K562 treated with DMSO at 1 percent for 4 hours (cell line): ENCODE results near the gene WSCD2. TPM values are rescaled to one million over a fixed set of nuclear protein-coding genes. Genes with fewer than 3 reads are reported as not detected.

Source experiments
- total RNA-seq: library from RNA; unstranded; fragments of 300-600 nt; gene quantifications from 2 replicates; pipeline ENCODE4 v1.2.3, GENCODE V29; 2022; ENCODE audit not compliant: insufficient read depth

WSCD2 gene
- 14.1 and 19.3 TPM in 2 replicates for total RNA-seq

DNA sequence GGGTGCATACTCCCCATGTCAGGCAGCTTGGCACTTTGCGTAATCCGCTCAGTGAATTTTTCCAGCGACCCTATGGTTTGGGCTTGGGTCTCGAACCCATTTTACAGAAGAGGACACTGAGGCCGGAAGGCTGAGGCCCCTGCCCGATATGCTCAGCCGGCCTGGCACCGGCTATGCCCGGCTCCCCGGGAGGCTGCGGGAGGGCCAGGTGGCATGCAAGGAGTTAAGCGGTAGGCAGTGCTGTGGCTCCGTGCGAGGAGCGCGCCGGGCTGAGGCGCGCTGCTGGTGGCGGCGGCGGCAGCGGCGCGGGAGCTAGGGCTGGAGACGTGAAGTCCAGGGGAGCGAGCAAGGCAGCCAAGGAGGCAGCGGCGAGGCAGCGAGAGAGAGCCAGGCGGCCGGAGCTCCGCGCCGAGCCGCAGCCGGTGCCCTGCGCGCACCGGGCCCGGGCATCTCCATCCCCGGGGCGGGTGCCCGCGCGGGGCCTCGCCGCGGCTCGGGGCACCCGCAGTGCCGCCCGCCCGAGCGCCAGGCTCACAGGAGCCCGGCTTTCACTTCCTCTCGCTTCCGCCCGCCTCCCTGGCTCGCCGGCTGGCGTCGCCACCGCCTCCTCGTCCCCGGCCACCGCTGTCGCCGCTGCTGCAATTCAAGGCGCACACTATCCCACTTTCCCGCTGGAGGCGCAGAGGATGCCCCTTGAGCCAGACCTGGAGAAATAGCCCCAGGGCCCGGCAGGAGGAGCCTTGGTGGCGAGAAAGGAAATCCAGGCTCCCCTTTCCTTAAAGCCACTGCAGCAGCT is at the start of gene WSCD2:
WSCD2 (plus strand) TSS at position 272 of the 796 bp plus-strand sequence. CDS start 66,545 bp downstream, outside the sequence.

Other genes starting within 250 kb of the WSCD2 start
- not detected in 2 replicates for gene CMKLR1, start 210.0 kb downstream of the WSCD2 start, total RNA-seq